HG03159 (cell line): Measurements from ENCODE around the gene SPOCK1.

ENCODE experiments used
- ATAC-seq: cut with Tn5 transposase; IDR thresholded peaks from one replicate; pipeline ENCODE4 v1.9.1; 2021; ENCODE audit warnings: mild to moderate bottlenecking, moderate library complexity; ENCODE audit not compliant: unreplicated experiment

Gene SPOCK1

GRCh38 chr5:137446615-137447014 lies 52.5 kb downstream of the SPOCK1 start:
- ATAC-seq, result no peak

- ATAC-seq, result no peak
Measured at GRCh38 chr5:137446151-137446550, 53.0 kb downstream of the SPOCK1 start.

- no peak for ATAC-seq
Measured at GRCh38 chr5:137442660-137443059, 56.5 kb downstream of the SPOCK1 start.

- no peak for ATAC-seq
Measured at GRCh38 chr5:137441476-137441875, 57.6 kb downstream of the SPOCK1 start.

- no peak for ATAC-seq
Measured at GRCh38 chr5:137440795-137441194, 58.3 kb downstream of the SPOCK1 start.

- ATAC-seq, result no peak
Measured at GRCh38 chr5:137439645-137440044, 59.5 kb downstream of the SPOCK1 start.

- no peak for ATAC-seq
Measured at GRCh38 chr5:137438932-137439331, 60.2 kb downstream of the SPOCK1 start.

GRCh38 chr5:137437774-137438173 lies 61.4 kb downstream of the SPOCK1 start:
- no peak for ATAC-seq

- no peak for ATAC-seq
Measured at GRCh38 chr5:137433539-137433938, 65.6 kb downstream of the SPOCK1 start.

- no peak for ATAC-seq
Measured at GRCh38 chr5:137432376-137432775, 66.8 kb downstream of the SPOCK1 start.

GRCh38 chr5:137431051-137431450 lies 68.1 kb downstream of the SPOCK1 start:
- ATAC-seq, result no peak

- ATAC-seq, result no peak
Measured at GRCh38 chr5:137415231-137415681, 83.9 kb downstream of the SPOCK1 start.

GRCh38 chr5:137414112-137414755 lies 84.9 kb downstream of the SPOCK1 start:
- ATAC-seq, result no peak

GRCh38 chr5:137412136-137412535 lies 87.0 kb downstream of the SPOCK1 start:
- no peak for ATAC-seq

GRCh38 chr5:137410234-137411010 lies 88.7 kb downstream of the SPOCK1 start:
- no peak for ATAC-seq

GRCh38 chr5:137409736-137410135 lies 89.4 kb downstream of the SPOCK1 start:
- no peak for ATAC-seq

- ATAC-seq, result no peak
Measured at GRCh38 chr5:137407090-137407489, 92.0 kb downstream of the SPOCK1 start.

- no peak for ATAC-seq
Measured at GRCh38 chr5:137405393-137405792, 93.7 kb downstream of the SPOCK1 start.

- ATAC-seq, result no peak
Measured at GRCh38 chr5:137403869-137404268, 95.3 kb downstream of the SPOCK1 start.

GRCh38 chr5:137402436-137403187 lies 96.5 kb downstream of the SPOCK1 start:
- ATAC-seq, result no peak

- no peak for ATAC-seq
Measured at GRCh38 chr5:137401946-137402345, 97.2 kb downstream of the SPOCK1 start.

- no peak for ATAC-seq
Measured at GRCh38 chr5:137400571-137400970, 98.6 kb downstream of the SPOCK1 start.
